Neural cell (in vitro differentiated cells): ENCODE measurements around the gene ANKS1A. TPM values are rescaled to one million over a fixed set of nuclear protein-coding genes. Genes with fewer than 3 reads are reported as not detected.

ENCODE experiments used
- H2AFZ ChIP-seq: fragments of 200-600, 300-800 bp; sonication (generic), shearing (Covaris generic); 2 replicates; pipeline ENCODE4 v1.6.0; 2014; ENCODE audit warnings: low read depth, mild to moderate bottlenecking, antibody characterized with exemption, low read length, moderate library complexity
- H3F3A ChIP-seq: fragments of 200-600 bp; shearing (Covaris generic); 2 replicates; pipeline ENCODE4 v1.6.1; 2016; ENCODE audit warnings: mild to moderate bottlenecking, moderate library complexity, mixed read lengths, antibody characterized with exemption, low read length; ENCODE audit not compliant: insufficient read depth, poor library complexity, severe bottlenecking
- H3K27ac ChIP-seq: fragments of 200-600, 300-800 bp; sonication (generic), shearing (Covaris generic); 2 replicates; pipeline ENCODE4 v1.5.1; 2014; ENCODE audit warnings: mild to moderate bottlenecking, low read length, moderate library complexity
- H3K27me3 ChIP-seq: fragments of 300-800, 200-600 bp; sonication (generic), shearing (Covaris generic); 2 replicates; pipeline ENCODE4 v1.6.0; 2014; ENCODE audit warnings: mild to moderate bottlenecking, low read depth, low read length, moderate library complexity; ENCODE audit not compliant: insufficient read depth
- H3K36me3 ChIP-seq: fragments of 300-800, 200-600 bp; sonication (generic), shearing (Covaris generic); 2 replicates; pipeline ENCODE4 v1.5.1; 2014; ENCODE audit warnings: mild to moderate bottlenecking, antibody characterized with exemption, low read length, moderate library complexity; ENCODE audit not compliant: insufficient read depth
- H3K4me2 ChIP-seq: fragments of 300-800, 200-600 bp; sonication (generic), shearing (Covaris generic); 2 replicates; pipeline ENCODE4 v1.6.0; 2014; ENCODE audit warnings: mild to moderate bottlenecking, low read length
- H3K4me3 ChIP-seq: fragments of 300-800, 200-600 bp; sonication (generic), shearing (Covaris generic); 2 replicates; pipeline ENCODE4 v1.5.1; 2014; ENCODE audit warnings: mild to moderate bottlenecking, low read length, moderate library complexity
- H3K79me2 ChIP-seq: fragments of 200-600 bp; shearing (Covaris generic); replicated peaks from 2 replicates; pipeline ENCODE4 v1.6.0; 2014; ENCODE audit warnings: mild to moderate bottlenecking, low read length, moderate library complexity; ENCODE audit not compliant: insufficient read depth
- H3K9ac ChIP-seq: fragments of 300-800, 200-600 bp; sonication (generic), shearing (Covaris generic); 2 replicates; pipeline ENCODE4 v1.6.1; 2016; ENCODE audit warnings: mild to moderate bottlenecking, low read length, mixed read lengths
- H3K9me2 ChIP-seq: fragments of 200-600 bp; shearing (Covaris generic); 2 replicates; pipeline ENCODE4 v1.6.1; 2016; ENCODE audit warnings: mild to moderate bottlenecking, low read length, mixed read lengths; ENCODE audit not compliant: insufficient read depth
- H3K9me3 ChIP-seq: fragments of 200-600, 300-800 bp; sonication (generic), shearing (Covaris generic); 2 replicates; pipeline ENCODE4 v1.6.1; 2016; ENCODE audit warnings: mild to moderate bottlenecking, mixed run types, low read length, moderate library complexity, mixed read lengths
- H4K20me1 ChIP-seq: fragments of 200-600 bp; shearing (Covaris generic); 2 replicates; pipeline ENCODE4 v1.6.1; 2016; ENCODE audit warnings: mild to moderate bottlenecking, mixed run types; ENCODE audit not compliant: insufficient read depth
- EP300 ChIP-seq: fragments of 450-650 bp; conservative IDR thresholded peaks from 2 replicates; pipeline ENCODE4 v1.6.1; 2014; ENCODE audit warnings: antibody characterized with exemption, mild to moderate bottlenecking, moderate library complexity; ENCODE audit not compliant: poor library complexity, severe bottlenecking
- EZH2 ChIP-seq: fragments of 200-600, 300-800 bp; shearing (Covaris generic), sonication (generic); IDR thresholded peaks from 2 replicates; pipeline ENCODE4 v1.6.1; 2014; ENCODE audit warnings: antibody characterized with exemption, low read length, borderline replicate concordance, mild to moderate bottlenecking; ENCODE audit not compliant: insufficient read depth, poor library complexity, severe bottlenecking
- MXI1 ChIP-seq: fragments of 450-650 bp; conservative IDR thresholded peaks from 2 replicates; pipeline ENCODE4 v1.6.1; 2014; ENCODE audit warnings: antibody characterized with exemption, mild to moderate bottlenecking; ENCODE audit not compliant: poor library complexity, severe bottlenecking
- POLR2AphosphoS5 ChIP-seq: IDR thresholded peaks from 2 replicates; pipeline ENCODE4 v1.6.1; 2012
- RAD21 ChIP-seq: fragments of 450-650 bp; conservative IDR thresholded peaks from 2 replicates; pipeline ENCODE4 v1.6.1; 2014; ENCODE audit warnings: antibody characterized with exemption, mild to moderate bottlenecking, moderate library complexity
- SMC3 ChIP-seq: fragments of 450-650 bp; conservative IDR thresholded peaks from 2 replicates; pipeline ENCODE4 v1.6.1; 2014; ENCODE audit warnings: antibody characterized with exemption, mild to moderate bottlenecking, moderate library complexity; ENCODE audit not compliant: poor library complexity
- TAF1 ChIP-seq: IDR thresholded peaks from 2 replicates; pipeline ENCODE4 v1.6.1; 2012; ENCODE audit warnings: low read depth
- polyA plus RNA-seq: library from polyadenylated mRNA; depleted of rRNA; stranded (reverse); fragments of >200 nt; gene quantifications from 2 replicates; pipeline ENCODE4 v1.2.3, GENCODE V29; 2014
- TF ChIP-seq, protein P1 (sequence below): IDR thresholded peaks from 2 replicates; pipeline ENCODE4 v1.6.1; 2012; ENCODE audit warnings: borderline replicate concordance
- TF ChIP-seq, protein P2 (sequence below): fragments of 450-650 bp; IDR thresholded peaks from 2 replicates; pipeline ENCODE4 v1.5.1; 2014; ENCODE audit warnings: antibody characterized with exemption, mild to moderate bottlenecking, moderate library complexity; ENCODE audit not compliant: poor library complexity, severe bottlenecking

ANKS1A gene
- polyA plus RNA-seq, 1 donor from 2014 or later: 22.6 TPM

- H3K4me2 ChIP-seq: no peak overlapping the region
- no peak overlapping the region for H2AFZ ChIP-seq
- H3K9me3 ChIP-seq: no peaks in the 10 kb centered on the region
- H3K27me3 ChIP-seq: no peaks in the 10 kb centered on the region
- no peaks in the 10 kb centered on the region for H3K79me2 ChIP-seq
- H3K27ac ChIP-seq: no peak overlapping the region
- TF ChIP-seq, protein P1, sequence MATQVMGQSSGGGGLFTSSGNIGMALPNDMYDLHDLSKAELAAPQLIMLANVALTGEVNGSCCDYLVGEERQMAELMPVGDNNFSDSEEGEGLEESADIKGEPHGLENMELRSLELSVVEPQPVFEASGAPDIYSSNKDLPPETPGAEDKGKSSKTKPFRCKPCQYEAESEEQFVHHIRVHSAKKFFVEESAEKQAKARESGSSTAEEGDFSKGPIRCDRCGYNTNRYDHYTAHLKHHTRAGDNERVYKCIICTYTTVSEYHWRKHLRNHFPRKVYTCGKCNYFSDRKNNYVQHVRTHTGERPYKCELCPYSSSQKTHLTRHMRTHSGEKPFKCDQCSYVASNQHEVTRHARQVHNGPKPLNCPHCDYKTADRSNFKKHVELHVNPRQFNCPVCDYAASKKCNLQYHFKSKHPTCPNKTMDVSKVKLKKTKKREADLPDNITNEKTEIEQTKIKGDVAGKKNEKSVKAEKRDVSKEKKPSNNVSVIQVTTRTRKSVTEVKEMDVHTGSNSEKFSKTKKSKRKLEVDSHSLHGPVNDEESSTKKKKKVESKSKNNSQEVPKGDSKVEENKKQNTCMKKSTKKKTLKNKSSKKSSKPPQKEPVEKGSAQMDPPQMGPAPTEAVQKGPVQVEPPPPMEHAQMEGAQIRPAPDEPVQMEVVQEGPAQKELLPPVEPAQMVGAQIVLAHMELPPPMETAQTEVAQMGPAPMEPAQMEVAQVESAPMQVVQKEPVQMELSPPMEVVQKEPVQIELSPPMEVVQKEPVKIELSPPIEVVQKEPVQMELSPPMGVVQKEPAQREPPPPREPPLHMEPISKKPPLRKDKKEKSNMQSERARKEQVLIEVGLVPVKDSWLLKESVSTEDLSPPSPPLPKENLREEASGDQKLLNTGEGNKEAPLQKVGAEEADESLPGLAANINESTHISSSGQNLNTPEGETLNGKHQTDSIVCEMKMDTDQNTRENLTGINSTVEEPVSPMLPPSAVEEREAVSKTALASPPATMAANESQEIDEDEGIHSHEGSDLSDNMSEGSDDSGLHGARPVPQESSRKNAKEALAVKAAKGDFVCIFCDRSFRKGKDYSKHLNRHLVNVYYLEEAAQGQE: no peak
- TF ChIP-seq MXI1 (no peak), SMC3 (no peak), POLR2AphosphoS5 (no peak), TAF1 (no peak), EP300 (no peak), EZH2 (no peak), RAD21 (no peak)
- TF ChIP-seq, protein P2, sequence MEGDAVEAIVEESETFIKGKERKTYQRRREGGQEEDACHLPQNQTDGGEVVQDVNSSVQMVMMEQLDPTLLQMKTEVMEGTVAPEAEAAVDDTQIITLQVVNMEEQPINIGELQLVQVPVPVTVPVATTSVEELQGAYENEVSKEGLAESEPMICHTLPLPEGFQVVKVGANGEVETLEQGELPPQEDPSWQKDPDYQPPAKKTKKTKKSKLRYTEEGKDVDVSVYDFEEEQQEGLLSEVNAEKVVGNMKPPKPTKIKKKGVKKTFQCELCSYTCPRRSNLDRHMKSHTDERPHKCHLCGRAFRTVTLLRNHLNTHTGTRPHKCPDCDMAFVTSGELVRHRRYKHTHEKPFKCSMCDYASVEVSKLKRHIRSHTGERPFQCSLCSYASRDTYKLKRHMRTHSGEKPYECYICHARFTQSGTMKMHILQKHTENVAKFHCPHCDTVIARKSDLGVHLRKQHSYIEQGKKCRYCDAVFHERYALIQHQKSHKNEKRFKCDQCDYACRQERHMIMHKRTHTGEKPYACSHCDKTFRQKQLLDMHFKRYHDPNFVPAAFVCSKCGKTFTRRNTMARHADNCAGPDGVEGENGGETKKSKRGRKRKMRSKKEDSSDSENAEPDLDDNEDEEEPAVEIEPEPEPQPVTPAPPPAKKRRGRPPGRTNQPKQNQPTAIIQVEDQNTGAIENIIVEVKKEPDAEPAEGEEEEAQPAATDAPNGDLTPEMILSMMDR: no peak
- no peak overlapping the region for H3K4me3 ChIP-seq
- no peak overlapping the region for H3K9ac ChIP-seq
- H3F3A ChIP-seq: no peaks in the 10 kb centered on the region
- H3K9me2 ChIP-seq: no peaks in the 10 kb centered on the region
- peaks cover 5% of the 10 kb centered on the region for H3K36me3 ChIP-seq
- H4K20me1 ChIP-seq: no peaks in the 10 kb centered on the region
These were observed 131.9 kb downstream of the ANKS1A start for GRCh38 chr6:35021004-35021403.

DNA sequence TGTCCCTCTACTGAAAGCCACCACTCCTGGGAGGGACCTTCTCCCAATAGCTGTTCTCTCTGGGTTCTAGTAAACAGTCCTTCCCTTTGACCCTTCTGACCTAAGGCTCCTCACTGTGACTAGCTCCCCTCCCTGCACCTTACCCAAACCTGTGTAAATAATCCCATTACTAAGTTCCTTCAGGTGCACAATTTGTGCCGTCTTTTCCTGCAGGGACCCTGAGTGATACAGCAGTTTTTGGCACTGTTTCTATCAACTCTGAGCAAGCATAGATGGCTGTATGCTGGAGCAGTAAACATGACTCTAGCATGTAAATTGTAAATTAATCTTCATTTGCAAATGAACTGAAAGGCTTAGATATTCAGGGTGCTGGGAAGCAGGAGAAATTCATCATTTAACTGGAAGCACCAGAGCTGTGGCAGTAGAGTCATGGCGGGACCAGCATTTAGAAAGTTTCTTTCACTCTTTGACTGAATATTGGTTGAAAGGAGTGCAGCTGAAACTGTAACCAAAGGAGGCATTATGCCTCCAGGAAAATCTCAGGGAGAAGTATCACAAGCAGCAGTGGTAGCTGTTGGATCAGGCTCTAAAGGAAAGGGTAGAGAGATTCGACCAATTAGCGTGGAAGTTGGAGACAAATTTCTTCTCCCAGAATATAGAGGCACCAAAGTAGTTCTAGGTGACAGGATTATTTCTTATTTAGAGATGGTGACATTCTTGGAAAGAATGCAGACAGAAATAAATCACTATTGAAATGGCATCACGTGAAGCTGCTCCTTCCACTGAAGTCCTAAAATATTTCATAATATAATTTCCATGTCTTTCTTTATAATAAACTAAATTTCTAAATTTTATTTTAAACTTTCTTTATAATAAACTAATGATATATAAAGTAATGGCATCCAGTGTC is 134.3 kb downstream of the ANKS1A start:
- Histone ChIP-seq H3K9ac (no peak overlapping the region), H3K4me2 (no peak overlapping the region), H3K4me3 (no peak overlapping the region), H3K9me2 (no peaks in the 10 kb centered on the region), H3K9me3 (no peaks in the 10 kb centered on the region), H2AFZ (no peak overlapping the region), H3K27ac (no peak overlapping the region), H3K36me3 (no peaks in the 10 kb centered on the region), H3K79me2 (no peaks in the 10 kb centered on the region), H3K27me3 (no peaks in the 10 kb centered on the region), H4K20me1 (no peaks in the 10 kb centered on the region), H3F3A (no peaks in the 10 kb centered on the region)
- TF ChIP-seq POLR2AphosphoS5 (no peak), EZH2 (no peak), EP300 (no peak), TAF1 (no peak), SMC3 (no peak), MXI1 (no peak), RAD21 (no peak)
- TF ChIP-seq, protein P1: no peak
- TF ChIP-seq, protein P2: no peak
